NCI-H2081 treated with DMSO at 0.1 percent for 48 hours (cell line): ENCODE measurements around the gene CALML3.

ENCODE experiments used
- DNase-seq: peaks from one replicate; lab custom pipeline; 2025; lab: John Stamatoyannopoulos, UW

CALML3 gene

GRCh38 chr10:5538892-5539651, 14.3 kb downstream of the CALML3 start:
- DNase-seq = no peak

DNA sequence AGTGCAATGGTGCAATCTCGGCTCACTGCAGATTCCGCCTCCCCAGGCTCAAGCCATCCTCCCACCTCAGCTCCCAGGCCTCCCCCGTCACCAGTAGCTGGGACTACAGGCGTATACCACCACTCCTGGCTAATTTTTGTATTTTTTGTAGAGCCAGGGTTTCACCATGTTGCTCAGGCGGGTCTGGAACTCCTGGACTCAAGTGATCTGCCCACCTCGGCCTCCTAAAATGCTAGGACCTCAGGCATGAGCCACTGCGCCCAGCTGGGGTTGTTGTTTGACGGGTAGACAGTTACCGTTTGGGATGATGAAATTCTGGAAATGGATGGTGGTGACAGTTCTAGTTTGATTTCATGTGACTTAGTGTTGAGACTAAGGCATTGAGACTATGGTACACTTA, 15.3 kb downstream of the CALML3 start:
- no peak for DNase-seq

GRCh38 chr10:5540891-5541290, 16.1 kb downstream of the CALML3 start:
- DNase-seq = no peak

- DNase-seq = no peak
Measured at GRCh38 chr10:5542100-5542499, 17.3 kb downstream of the CALML3 start.

GRCh38 chr10:5543623-5544022, 18.9 kb downstream of the CALML3 start:
- DNase-seq = no peak

DNA sequence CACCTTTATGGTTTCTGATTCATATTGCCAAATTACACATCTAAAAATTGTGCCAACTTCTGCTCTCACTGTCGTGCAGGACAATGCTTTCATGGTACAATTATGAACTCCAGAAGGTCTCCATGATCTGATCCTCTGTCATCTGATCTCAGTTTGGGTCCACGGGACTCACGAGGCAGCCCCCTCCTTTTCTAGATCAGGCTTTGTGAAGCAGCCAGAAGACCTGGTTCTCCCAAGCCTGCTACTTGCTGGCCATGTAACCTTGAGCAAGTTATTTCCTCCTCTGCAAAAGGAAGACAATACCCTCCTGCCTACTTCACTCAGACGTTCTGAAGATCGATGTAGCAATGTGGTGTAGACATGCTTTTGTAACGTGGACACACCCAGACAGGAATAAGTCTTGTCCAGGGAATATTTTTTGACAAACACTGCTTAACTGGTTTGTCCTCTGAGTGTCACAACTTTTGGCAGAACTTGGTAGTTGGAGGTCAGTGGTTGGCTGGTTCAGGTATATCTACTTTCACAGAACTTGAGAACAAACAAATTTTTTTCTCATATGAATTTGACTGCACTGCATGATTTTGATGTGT, 19.6 kb downstream of the CALML3 start:
- DNase-seq = no peak

- no peak for DNase-seq
Measured at GRCh38 chr10:5545011-5545410, 20.2 kb downstream of the CALML3 start.

DNA sequence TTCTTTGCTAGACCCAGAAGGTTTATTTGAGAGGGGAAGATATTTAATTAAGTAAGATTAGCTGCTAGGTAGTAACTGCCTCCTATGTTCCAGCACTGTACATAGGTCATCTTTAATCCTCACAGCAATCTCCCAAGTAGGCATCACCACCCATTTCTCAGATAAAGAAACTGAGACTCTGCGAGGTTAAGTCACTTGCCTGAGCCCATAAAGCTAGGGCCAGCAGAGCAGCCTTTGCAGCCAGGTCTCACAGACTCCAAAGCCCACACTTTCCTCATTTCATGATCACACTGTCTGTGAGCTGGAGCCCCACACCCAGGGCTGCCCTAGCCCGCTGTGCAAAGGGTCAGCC, 20.6 kb downstream of the CALML3 start:
- no peak for DNase-seq

DNA sequence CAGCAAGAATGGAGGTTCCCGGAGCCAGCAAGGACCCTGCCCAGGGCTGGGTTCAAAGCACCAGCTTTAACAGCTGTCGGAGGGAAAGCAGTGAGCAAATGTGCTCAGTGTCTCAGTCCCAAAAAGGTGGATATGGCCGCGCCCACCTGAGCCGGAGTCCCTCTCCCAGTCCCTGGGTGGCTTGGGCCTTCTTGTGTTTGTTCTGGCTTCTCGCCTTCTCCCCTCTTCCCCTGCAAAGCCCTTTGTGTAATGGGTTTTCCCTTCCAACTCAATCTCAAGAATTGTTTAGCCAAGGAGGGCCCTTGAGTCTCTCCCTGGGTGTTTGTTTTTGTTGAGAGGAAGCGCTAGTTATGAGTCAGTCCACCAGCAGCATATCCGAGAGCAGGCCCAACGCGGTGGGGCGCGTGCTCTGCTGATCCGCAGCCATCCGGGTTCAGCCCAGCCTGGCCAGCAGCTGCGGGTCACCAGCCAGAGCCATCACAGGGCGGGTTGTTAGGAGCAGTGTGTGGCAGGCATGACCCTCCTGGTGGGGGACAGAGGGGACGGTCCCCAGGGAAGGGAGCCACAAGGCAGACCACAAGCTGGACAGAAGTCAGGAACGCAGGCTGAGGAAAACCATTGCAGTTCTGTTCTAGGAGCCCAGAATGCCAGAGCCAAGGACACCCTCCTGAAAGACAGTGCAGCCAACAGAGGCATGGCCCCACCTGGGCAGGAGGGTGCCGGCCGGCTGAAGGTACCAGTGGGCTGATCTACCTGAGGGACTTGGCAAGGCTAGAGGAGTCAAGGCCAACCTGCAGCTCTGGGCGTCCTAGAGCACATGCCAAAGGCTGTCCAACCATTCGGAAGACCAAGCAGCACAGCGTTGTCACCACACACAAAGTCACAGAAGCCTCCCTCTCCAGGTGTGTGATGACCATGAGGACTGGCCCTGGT, 21.3 kb downstream of the CALML3 start:
- no peak for DNase-seq

GRCh38 chr10:5546891-5547680, 22.3 kb downstream of the CALML3 start:
- DNase-seq = no peak

DNA sequence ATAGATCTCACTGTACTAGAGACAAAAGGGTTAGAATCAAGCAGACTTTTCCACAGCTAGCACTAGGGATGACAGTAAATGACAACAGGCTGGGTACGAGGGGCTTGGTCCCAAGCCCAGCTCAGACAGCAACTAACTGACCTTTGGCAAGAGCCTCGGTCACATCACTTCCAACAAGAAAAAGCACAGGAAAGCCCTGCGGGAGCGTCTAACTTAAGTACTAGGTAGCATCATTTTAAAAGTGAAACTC, 22.8 kb downstream of the CALML3 start:
- no peak for DNase-seq

GRCh38 chr10:5547931-5548660, 23.3 kb downstream of the CALML3 start:
- no peak for DNase-seq

- DNase-seq = no peak
Measured at GRCh38 chr10:5549462-5550249, 24.9 kb downstream of the CALML3 start.

DNA sequence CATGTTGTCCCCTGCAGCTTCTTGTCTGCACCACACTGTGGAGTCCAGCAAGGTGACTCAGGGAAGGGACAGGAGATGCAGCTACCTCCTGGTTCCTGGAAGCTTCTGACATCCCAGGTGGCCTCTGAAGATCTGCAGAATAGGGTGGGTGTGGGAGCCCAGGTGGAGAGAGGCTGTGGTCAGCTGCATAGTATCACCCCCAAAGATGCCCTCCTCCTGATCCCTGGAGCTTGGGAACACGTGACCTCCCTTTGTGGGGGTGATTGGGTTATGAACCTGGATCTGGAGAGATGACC, 25.4 kb downstream of the CALML3 start:
- no peak for DNase-seq

GRCh38 chr10:5550621-5551530, 26.1 kb downstream of the CALML3 start:
- DNase-seq = no peak

GRCh38 chr10:5551531-5552375, 27.0 kb downstream of the CALML3 start:
- no peak for DNase-seq

DNA sequence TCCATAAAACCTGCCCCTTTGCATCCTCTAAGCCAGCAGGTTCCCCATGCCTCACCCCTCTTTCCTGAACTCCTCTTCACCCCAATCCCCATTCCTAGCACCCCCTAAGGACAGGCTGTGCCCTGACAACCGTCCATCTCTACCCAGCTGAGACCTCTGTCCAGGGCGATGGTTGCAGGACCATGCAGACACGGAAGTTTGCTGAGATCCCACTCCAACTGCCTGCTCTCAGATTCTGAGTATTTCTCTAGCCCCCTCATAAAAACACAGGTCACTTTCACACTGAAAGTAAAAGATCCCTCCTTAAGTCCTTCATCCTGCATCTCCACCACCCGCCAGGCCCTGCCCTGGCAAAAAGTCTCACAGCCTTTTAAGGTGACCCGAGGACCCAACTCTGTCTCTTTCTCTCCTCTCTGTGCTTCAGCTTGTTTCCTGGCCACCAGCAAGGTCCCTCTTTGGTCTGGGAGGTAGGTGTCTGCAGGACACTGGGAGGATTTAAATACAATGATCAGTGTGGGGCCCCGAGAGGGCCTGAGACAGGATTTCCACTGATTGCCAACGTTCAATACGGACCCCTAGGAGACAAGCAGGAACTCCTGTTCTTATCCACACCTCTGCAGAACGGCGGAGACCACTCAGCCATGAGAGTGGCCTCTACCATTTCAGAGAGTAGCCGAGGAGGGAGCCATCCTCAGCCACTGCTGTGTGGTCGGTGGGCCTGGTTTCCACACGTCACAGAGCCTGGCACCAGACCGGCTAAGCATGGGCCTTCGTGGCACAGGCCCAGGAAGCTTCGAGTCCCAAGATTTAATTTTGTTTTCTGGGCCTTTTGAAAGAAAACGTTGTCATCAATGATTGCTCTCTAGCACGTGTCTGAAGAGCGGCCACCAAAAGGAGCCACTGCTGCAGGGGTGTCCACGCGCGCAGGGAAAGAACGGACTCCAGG, 27.9 kb downstream of the CALML3 start:
- DNase-seq = no peak
